Activated CD4-positive, CD25-positive, alpha-beta regulatory T cell treated with anti-CD3 and anti-CD28 coated beads, Interleukin-2, amount 50 U/mL, for 16 hours (primary cell): ENCODE results near the gene MS4A15.

ENCODE experiments used
- DNase-seq: peaks from one replicate; pipeline ENCODE4 v3.0.0-alpha.2; 2020; ENCODE audit warnings: low read depth, low spot score

The MS4A15 gene

GRCh38 chr11:60777106-60777505 is 20.4 kb downstream of the MS4A15 start:
- no peak for DNase-seq

GRCh38 chr11:60777572-60777971 is 20.9 kb downstream of the MS4A15 start:
- DNase-seq = no peak

- no peak for DNase-seq
Measured at GRCh38 chr11:60780065-60780464, 23.4 kb downstream of the MS4A15 start.

DNA sequence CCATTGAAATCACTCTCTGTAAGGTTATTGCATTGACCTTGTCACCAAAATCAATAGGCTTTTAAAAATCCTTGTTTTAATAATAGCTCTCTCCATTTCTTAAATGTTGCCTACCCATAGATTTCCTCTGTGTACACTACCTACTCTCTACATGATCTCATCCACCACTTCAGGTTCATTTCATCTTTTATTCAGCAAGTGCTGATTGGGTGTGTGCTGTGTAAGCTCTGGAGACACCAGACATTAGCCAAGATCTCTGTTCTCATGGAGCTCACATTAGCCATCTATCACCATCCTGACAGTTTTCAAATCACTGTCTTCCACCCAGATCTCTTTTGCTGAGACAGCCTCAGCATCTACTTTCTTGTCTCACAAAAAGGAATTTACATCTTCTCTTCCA is 24.1 kb downstream of the MS4A15 start:
- DNase-seq = no peak

- no peak for DNase-seq
Measured at GRCh38 chr11:60781286-60781980, 24.8 kb downstream of the MS4A15 start.

- DNase-seq = no peak
Measured at GRCh38 chr11:60781981-60782316, 25.3 kb downstream of the MS4A15 start.

- DNase-seq = no peak
Measured at GRCh38 chr11:60782393-60783140, 25.9 kb downstream of the MS4A15 start.

DNA sequence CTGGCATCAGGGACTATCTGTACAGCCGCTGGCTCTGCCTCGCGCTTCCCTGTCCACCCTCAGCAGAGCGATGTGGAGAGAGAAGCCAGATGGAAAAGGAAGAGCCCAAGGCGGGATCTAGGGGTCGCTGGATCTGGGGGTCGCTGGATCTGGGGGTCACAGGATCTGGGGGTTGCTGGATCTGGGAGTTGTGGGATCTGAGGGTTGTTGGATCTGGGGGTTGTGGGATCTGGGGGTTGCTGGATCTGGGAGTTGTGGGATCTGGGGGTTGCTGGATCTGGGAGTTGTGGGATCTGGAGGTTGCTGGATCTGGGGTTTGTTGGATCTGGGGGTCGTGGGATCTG is 26.4 kb downstream of the MS4A15 start:
- DNase-seq = no peak

GRCh38 chr11:60783911-60784310 is 27.2 kb downstream of the MS4A15 start:
- DNase-seq = no peak

DNA sequence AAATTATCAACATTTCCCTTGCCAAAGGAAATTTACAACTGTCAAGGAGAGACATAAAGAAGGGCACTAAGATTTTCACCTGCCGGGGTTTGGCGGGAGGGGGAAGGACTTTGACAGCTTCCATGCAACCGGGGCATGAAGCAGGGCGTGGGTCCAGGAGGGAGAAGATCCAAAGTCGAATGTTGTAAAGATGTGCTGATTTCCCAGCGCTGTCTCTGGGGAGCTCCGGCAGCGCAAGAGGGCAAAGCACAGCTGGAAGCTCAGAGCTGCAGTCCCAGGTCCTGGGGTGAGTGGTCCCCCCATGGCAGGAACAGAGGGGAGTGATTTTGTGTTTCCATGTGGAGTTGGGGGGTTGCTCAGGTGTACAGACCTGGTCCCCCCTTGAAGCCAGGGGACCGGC is 28.5 kb downstream of the MS4A15 start, which contains the start of gene MS4A10:
Gene MS4A10, plus strand, starts transcription at position 198 of the 400 bp plus-strand sequence. CDS start 5,003 bp downstream, outside the sequence.
- no peak for DNase-seq

DNA sequence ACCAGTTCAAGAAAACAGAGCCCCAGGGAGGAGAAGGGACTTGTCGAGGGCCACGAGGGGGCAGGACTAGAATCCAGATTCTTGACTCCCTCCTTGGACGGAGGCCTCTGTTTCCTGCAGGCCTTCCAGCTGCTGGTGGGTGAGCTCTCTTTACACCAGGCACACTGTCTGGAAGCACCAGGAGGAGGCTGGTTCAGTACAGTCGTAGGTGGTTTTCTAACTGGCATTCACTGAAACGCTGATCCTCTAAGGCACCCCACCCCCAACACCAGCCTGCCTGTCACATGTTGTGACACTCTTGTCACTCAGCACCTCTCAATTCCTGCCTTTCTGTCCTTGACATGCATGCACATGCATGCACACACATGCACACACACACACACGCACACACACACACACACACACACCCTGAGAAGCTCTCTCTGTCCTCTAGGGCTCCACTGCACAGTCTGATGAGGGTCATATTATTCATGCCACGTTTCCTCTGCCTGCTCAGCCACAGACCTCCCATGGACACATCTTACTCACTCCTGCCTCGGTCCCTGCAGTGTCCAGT is 29.2 kb downstream of the MS4A15 start:
- DNase-seq = no peak

- no peak for DNase-seq
Measured at GRCh38 chr11:60786811-60787567, 30.3 kb downstream of the MS4A15 start.

- DNase-seq = no peak
Measured at GRCh38 chr11:60788401-60789125, 31.9 kb downstream of the MS4A15 start.

DNA sequence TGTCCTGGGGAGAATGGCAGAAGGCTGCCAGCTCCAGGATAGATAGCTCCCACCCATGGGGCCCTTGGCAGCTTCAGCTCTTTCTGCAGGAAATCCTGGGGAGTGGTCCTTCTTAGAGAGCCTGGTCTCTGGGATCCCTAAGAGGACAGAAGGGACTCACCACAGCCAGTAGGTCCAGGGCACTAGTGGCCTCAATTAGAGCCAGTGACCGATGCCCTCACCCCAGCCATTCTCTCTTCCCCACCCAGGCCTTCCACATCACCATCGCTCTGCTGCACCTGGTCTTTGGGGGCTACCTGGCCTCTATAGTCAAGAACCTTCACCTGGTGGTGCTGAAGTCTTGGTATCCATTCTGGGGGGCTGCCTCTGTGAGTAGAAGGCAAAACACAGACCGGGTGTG is 34.1 kb downstream of the MS4A15 start:
- no peak for DNase-seq

- DNase-seq = no peak
Measured at GRCh38 chr11:60791153-60791933, 34.7 kb downstream of the MS4A15 start.

GRCh38 chr11:60792521-60792920 is 35.9 kb downstream of the MS4A15 start:
- no peak for DNase-seq

- DNase-seq = no peak
Measured at GRCh38 chr11:60795291-60795690, 38.6 kb downstream of the MS4A15 start.

DNA sequence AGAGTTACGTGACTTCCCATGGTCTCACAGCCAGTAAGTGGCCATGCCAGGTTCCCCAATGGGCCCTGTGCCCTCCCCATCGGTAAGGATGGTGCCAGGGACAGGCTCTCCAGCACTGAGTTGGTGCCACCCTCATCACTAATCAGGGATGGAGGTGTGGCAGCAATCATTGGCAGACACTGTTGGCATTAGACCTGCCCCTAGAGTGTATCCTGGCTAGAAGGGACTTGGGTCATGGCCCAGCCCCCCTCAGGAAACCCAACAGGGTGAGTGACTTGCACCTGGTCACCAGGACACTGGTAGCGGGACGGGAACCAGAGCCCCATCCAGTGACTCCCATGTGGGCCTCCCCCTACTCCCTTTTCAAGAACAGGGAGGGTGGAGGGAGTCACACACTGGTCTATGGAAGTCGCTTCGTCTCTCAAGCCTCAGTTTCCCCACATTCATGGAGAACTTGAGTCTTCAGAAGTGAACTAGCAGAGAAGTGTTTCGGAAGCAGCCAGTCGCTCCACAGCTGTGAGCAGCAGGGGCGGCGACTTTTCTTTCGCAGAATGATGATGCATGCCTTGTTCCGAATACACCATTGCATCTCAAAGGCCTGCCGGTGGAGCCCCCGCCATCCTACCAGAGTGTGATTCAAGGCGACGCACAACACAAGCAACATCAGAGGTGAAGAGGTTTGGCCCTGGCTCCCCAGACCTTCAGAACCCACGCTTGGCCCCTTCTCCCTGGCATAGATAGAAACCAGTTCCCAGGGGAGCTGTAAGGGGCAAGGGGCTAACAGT is 41.4 kb downstream of the MS4A15 start:
- DNase-seq = no peak

- DNase-seq = no peak
Measured at GRCh38 chr11:60798631-60799030, 42.0 kb downstream of the MS4A15 start.

DNA sequence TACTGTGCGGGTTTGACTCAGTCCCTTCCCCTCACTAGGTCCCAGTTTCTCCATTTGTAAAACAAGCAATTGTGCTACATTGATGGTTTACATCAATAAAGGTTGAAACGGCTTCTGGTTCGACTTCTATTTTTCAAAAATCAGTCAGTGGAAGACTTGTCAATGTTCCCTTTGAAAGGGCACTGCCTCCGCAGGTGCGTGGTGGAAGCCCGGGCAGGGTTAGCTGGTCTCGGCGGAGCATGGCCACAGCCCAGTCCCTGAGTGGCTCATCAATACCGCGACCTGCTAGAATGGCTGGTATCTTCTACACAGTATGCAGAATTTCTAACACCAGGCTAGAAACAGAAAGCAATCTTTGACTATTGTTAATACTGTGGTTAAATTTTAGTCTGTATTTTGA is 44.5 kb downstream of the MS4A15 start:
- no peak for DNase-seq
